ENCODE results near the gene HSD17B13.

Gene HSD17B13

DNA sequence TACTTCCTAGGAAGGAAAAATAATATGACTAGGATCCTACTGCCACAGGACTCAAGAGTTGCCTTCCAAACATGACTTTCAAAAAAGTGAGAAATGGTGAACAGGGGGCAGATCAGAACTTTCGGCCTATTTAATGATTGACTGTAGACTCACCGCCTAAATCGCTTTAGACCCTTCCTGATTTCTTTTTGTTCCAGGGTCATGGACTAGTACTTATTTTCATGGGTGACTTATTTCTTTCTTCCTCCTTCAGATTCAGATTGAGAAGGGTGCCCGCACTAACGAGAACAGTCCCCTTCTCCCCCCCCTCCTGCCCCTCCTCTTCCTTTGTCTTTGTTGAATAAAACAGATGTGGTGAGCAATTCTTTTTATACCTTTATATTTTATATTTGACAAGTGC lies 54.3 kb downstream of the HSD17B13 start:
- DNase-seq (ENCODE audit: low read depth in 2 of 2) = no peak

GRCh38 chr4:87266986-87267385 lies 55.7 kb downstream of the HSD17B13 start:
- no peak for DNase-seq (ENCODE audit: low read depth in 2 of 2)

- DNase-seq (ENCODE audit: low read depth in 2 of 2) = no peak
These were observed 59.8 kb downstream of the HSD17B13 start for GRCh38 chr4:87262886-87263285.

DNA sequence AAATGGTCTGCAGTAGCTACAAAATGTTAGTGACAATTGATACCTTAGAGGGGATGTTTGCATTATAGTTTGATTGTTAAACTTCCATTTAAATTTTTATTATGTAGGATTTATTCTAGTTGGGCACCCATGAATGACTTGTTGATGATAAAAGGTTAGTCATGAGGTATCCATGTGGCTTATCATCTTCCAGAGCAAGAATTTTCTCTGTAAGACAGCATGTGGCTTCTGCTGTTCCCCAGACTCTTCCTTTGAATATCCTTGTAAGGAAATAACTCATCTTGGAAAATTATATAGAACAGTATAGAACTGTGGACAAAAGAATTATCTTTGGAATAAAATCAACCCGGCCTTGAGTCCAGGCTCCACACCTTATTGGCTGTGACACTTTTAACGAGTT lies 62.2 kb downstream of the HSD17B13 start:
- DNase-seq (ENCODE audit: low read depth in 2 of 2) = no peak

DNA sequence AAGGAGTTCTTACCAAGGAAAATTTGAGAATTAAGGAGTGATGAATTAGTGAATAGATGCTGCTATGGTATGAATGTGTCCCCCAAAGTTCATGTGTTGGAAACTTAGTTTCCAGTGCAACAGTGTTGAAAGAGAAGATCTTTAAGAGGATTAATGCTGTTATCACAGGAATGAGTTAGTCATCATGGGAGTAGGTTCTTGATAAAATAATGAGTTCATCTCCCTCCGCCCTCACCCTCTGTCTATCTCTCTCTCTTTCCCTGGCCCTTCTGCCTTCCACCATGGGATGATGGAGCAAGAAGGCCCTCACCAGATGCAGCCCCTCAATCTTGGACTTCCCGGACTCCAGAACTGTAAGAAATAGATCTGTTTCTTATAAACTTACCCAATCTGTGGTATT lies 64.0 kb downstream of the HSD17B13 start:
- DNase-seq (ENCODE audit: low read depth in 2 of 2) = no peak

DNA sequence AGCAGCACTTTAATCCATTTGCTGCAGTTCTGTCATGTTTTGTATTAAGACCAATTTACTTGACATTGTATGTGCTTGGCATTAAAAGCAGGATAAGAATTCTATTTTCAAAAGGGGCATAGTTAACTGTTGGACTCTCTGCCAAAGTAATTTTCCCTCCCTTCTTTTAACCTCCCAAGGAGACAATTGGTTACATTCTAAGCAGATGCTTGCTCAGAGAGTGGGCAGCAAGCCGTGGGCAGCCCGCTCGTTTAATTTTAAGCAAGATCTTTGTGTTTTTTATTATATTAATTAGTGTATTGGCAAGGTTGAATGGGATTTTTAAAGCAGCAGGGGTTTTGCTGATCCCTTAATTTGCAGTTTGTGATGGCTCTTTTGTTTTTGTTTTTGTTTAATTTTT lies 65.2 kb downstream of the HSD17B13 start:
- DNase-seq (ENCODE audit: low read depth in 2 of 2) = no peak

GRCh38 chr4:87255755-87256154 lies 66.9 kb downstream of the HSD17B13 start:
- no peak for DNase-seq (ENCODE audit: low read depth in 2 of 2)
